SK-N-SH treated with all-trans-retinoic acid at 6 μM for 48 hours (cell line): ENCODE data around the gene ARID5A.

ENCODE experiments used
- ATAC-seq: fragments of 200-7000 bp; cut with Tn5 transposase; 3 replicates; pipeline ENCODE4 v1.9.1; 2020; ENCODE audit warnings: mild to moderate bottlenecking, moderate library complexity
- ARNTL ChIP-seq: fragments of 450-650 bp; formaldehyde crosslinking; IDR thresholded peaks from 2 replicates; pipeline ENCODE4 v1.5.0; 2020; ENCODE audit warnings: low read depth, mild to moderate bottlenecking, moderate library complexity, borderline replicate concordance
- BACH2 ChIP-seq: fragments of 250-450 bp; sonication (Bioruptor Pico); IDR thresholded peaks from 2 replicates; pipeline ENCODE4 v1.9.0; 2021; ENCODE audit warnings: mild to moderate bottlenecking, borderline replicate concordance
- CSDC2 ChIP-seq: fragments of 250-450 bp; sonication (Bioruptor Pico); IDR thresholded peaks from 2 replicates; pipeline ENCODE4 v1.5.0; 2020; ENCODE audit warnings: mild to moderate bottlenecking, moderate library complexity
- ESRRG ChIP-seq: fragments of 250-450 bp; sonication (Bioruptor Pico); IDR thresholded peaks from 2 replicates; pipeline ENCODE4 v1.6.1; 2021; ENCODE audit warnings: mild to moderate bottlenecking
- GLIS3 ChIP-seq: fragments of 250-450 bp; sonication (Bioruptor Pico); IDR thresholded peaks from 2 replicates; pipeline ENCODE4 v1.5.0; 2020; ENCODE audit warnings: mild to moderate bottlenecking, moderate library complexity
- ISL1 ChIP-seq: fragments of 250-450 bp; sonication (Bioruptor Pico); IDR thresholded peaks from 2 replicates; pipeline ENCODE4 v2.1.2; 2022; ENCODE audit warnings: mild to moderate bottlenecking, moderate library complexity
- OSR1 ChIP-seq: fragments of 250-450 bp; sonication (Bioruptor Pico); IDR thresholded peaks from 2 replicates; pipeline ENCODE4 v1.8.0; 2022; ENCODE audit warnings: moderate library complexity, mild to moderate bottlenecking, inconsistent platforms
- POU6F1 ChIP-seq: fragments of 250-450 bp; sonication (Bioruptor Pico); IDR thresholded peaks from 2 replicates; pipeline ENCODE4 v1.8.0; 2021; ENCODE audit warnings: low read depth, mild to moderate bottlenecking, moderate library complexity, borderline replicate concordance
- PPARA ChIP-seq: fragments of 250-450 bp; sonication (Bioruptor Pico); IDR thresholded peaks from 2 replicates; pipeline ENCODE4 v1.5.0; 2020; ENCODE audit warnings: mild to moderate bottlenecking, borderline replicate concordance
- RARB ChIP-seq: fragments of 250-450 bp; sonication (Bioruptor Pico); IDR thresholded peaks from 2 replicates; pipeline ENCODE4 v1.8.0; 2021; ENCODE audit warnings: mild to moderate bottlenecking, moderate library complexity
- SNAI2 ChIP-seq: fragments of 250-450 bp; sonication (Bioruptor Pico); IDR thresholded peaks from 2 replicates; pipeline ENCODE4 v1.5.0; 2020; ENCODE audit warnings: mild to moderate bottlenecking, moderate library complexity
- TCF4 ChIP-seq: fragments of 250-450 bp; sonication (Bioruptor Pico); IDR thresholded peaks from 2 replicates; pipeline ENCODE4 v1.8.0; 2021; ENCODE audit warnings: mild to moderate bottlenecking, moderate library complexity, borderline replicate concordance
- TOX ChIP-seq: fragments of 250-450 bp; sonication (Bioruptor Pico); IDR thresholded peaks from 2 replicates; pipeline ENCODE4 v1.8.0; 2021; ENCODE audit warnings: mild to moderate bottlenecking, moderate library complexity, borderline replicate concordance
- ZC3H10 ChIP-seq: fragments of 250-450 bp; sonication (Bioruptor Pico); IDR thresholded peaks from 2 replicates; pipeline ENCODE4 v1.5.1; 2021; ENCODE audit warnings: mild to moderate bottlenecking, moderate library complexity
- ZNF565 ChIP-seq: fragments of 450-650 bp; formaldehyde crosslinking; conservative IDR thresholded peaks from 2 replicates; pipeline ENCODE4 v1.5.0; 2020; ENCODE audit warnings: low read depth, mild to moderate bottlenecking, moderate library complexity
- ZNF70 ChIP-seq: fragments of 450-650 bp; formaldehyde crosslinking; IDR thresholded peaks from 2 replicates; pipeline ENCODE4 v1.5.0; 2020; ENCODE audit warnings: mild to moderate bottlenecking, moderate library complexity
- ZNF8 ChIP-seq: fragments of 450-650 bp; formaldehyde crosslinking; IDR thresholded peaks from 2 replicates; pipeline ENCODE4 v1.5.0; 2020; ENCODE audit warnings: mild to moderate bottlenecking, moderate library complexity
- TF ChIP-seq, protein P1 (sequence below): fragments of 250-450 bp; sonication (Bioruptor Pico); IDR thresholded peaks from 2 replicates; pipeline ENCODE4 v1.5.1; 2020; ENCODE audit warnings: low read depth, mild to moderate bottlenecking, moderate library complexity
- TF ChIP-seq, protein P2 (sequence below): fragments of 250-450 bp; sonication (Bioruptor Pico); IDR thresholded peaks from 2 replicates; pipeline ENCODE4 v1.8.0; 2020; ENCODE audit warnings: mild to moderate bottlenecking, moderate library complexity, borderline replicate concordance
- TF ChIP-seq, protein P3 (sequence below): fragments of 250-450 bp; sonication (Bioruptor Pico); IDR thresholded peaks from 2 replicates; pipeline ENCODE4 v1.5.0; 2020; ENCODE audit warnings: mild to moderate bottlenecking, moderate library complexity

ARID5A gene

DNA sequence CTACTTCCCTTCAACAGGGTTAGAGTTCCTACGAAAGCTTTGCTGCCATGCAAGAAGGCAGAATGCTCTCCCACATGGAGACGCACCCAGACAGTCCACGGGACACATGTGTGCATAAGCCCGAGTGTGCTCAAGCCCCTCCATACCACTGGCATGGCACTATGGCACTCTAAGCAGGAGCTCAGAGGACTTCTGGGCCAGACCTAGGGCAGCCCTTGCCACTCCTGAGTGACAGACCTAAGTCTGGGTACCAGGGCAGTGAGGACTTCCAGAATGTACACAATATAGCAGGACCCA is 11.4 kb upstream of the ARID5A start (continued):
- TF ChIP-seq, protein P1, sequence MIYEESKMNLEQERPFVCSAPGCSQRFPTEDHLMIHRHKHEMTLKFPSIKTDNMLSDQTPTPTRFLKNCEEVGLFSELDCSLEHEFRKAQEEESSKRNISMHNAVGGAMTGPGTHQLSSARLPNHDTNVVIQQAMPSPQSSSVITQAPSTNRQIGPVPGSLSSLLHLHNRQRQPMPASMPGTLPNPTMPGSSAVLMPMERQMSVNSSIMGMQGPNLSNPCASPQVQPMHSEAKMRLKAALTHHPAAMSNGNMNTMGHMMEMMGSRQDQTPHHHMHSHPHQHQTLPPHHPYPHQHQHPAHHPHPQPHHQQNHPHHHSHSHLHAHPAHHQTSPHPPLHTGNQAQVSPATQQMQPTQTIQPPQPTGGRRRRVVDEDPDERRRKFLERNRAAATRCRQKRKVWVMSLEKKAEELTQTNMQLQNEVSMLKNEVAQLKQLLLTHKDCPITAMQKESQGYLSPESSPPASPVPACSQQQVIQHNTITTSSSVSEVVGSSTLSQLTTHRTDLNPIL (CRISPR knock-in tag) = no peak

GRCh38 chr2:96526101-96526591 is 10.4 kb upstream of the ARID5A start:
- ATAC-seq = no peak
- TF ChIP-seq ESRRG (no peak), TCF4 (CRISPR knock-in tag) (no peak), ZNF70 (CRISPR knock-in tag) (no peak), BACH2 (CRISPR knock-in tag) (no peak), SNAI2 (CRISPR knock-in tag) (no peak), ZNF565 (no peak)
- TF ChIP-seq, protein P2, sequence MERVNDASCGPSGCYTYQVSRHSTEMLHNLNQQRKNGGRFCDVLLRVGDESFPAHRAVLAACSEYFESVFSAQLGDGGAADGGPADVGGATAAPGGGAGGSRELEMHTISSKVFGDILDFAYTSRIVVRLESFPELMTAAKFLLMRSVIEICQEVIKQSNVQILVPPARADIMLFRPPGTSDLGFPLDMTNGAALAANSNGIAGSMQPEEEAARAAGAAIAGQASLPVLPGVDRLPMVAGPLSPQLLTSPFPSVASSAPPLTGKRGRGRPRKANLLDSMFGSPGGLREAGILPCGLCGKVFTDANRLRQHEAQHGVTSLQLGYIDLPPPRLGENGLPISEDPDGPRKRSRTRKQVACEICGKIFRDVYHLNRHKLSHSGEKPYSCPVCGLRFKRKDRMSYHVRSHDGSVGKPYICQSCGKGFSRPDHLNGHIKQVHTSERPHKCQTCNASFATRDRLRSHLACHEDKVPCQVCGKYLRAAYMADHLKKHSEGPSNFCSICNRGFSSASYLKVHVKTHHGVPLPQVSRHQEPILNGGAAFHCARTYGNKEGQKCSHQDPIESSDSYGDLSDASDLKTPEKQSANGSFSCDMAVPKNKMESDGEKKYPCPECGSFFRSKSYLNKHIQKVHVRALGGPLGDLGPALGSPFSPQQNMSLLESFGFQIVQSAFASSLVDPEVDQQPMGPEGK (CRISPR knock-in tag) = no peak

GRCh38 chr2:96526615-96527285 is 9.8 kb upstream of the ARID5A start:
- no peak for TF ChIP-seq SNAI2 (CRISPR knock-in tag)
- no peak for TF ChIP-seq ISL1

GRCh38 chr2:96527286-96528005 is 9.1 kb upstream of the ARID5A start:
- ATAC-seq = no peak

More at GRCh38 chr2:96526615-96527285, 9.8 kb upstream of the ARID5A start:
- no peak for ATAC-seq

More at GRCh38 chr2:96527286-96528005, 9.1 kb upstream of the ARID5A start:
- TF ChIP-seq TCF4 (CRISPR knock-in tag) (no peak), GLIS3 (no peak), ZNF8 (no peak), TOX (CRISPR knock-in tag) (no peak), OSR1 (CRISPR knock-in tag) (no peak), POU6F1 (CRISPR knock-in tag) (no peak), PPARA (no peak), ESRRG (no peak), ZNF565 (no peak), CSDC2 (CRISPR knock-in tag) (no peak), ZC3H10 (CRISPR knock-in tag) (no peak), ARNTL (no peak), RARB (no peak), ISL1 (no peak)
- TF ChIP-seq, protein P3, sequence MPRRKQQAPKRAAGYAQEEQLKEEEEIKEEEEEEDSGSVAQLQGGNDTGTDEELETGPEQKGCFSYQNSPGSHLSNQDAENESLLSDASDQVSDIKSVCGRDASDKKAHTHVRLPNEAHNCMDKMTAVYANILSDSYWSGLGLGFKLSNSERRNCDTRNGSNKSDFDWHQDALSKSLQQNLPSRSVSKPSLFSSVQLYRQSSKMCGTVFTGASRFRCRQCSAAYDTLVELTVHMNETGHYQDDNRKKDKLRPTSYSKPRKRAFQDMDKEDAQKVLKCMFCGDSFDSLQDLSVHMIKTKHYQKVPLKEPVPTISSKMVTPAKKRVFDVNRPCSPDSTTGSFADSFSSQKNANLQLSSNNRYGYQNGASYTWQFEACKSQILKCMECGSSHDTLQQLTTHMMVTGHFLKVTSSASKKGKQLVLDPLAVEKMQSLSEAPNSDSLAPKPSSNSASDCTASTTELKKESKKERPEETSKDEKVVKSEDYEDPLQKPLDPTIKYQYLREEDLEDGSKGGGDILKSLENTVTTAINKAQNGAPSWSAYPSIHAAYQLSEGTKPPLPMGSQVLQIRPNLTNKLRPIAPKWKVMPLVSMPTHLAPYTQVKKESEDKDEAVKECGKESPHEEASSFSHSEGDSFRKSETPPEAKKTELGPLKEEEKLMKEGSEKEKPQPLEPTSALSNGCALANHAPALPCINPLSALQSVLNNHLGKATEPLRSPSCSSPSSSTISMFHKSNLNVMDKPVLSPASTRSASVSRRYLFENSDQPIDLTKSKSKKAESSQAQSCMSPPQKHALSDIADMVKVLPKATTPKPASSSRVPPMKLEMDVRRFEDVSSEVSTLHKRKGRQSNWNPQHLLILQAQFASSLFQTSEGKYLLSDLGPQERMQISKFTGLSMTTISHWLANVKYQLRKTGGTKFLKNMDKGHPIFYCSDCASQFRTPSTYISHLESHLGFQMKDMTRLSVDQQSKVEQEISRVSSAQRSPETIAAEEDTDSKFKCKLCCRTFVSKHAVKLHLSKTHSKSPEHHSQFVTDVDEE = no peak
